Ishikawa (cell line): ENCODE measurements around the gene SLC23A2.

ENCODE experiments used
- EP300 ChIP-seq: IDR thresholded peaks from 2 replicates; pipeline ENCODE4 v1.6.1; 2012; ENCODE audit warnings: borderline replicate concordance
- FOXM1 ChIP-seq: IDR thresholded peaks from 2 replicates; pipeline ENCODE4 v1.6.1; 2012; ENCODE audit warnings: low read depth, borderline replicate concordance
- MAX ChIP-seq: IDR thresholded peaks from 2 replicates; pipeline ENCODE4 v1.6.1; 2012
- NFIC ChIP-seq: IDR thresholded peaks from 2 replicates; pipeline ENCODE4 v1.6.1; 2012
- RAD21 ChIP-seq: IDR thresholded peaks from 2 replicates; pipeline ENCODE4 v1.6.1; 2012; ENCODE audit warnings: low read depth
- REST ChIP-seq: IDR thresholded peaks from 2 replicates; pipeline ENCODE4 v1.6.1; 2012; ENCODE audit warnings: low read depth, mild to moderate bottlenecking
- TAF1 ChIP-seq: IDR thresholded peaks from 2 replicates; pipeline ENCODE4 v1.6.1; 2012; ENCODE audit warnings: low read depth, mild to moderate bottlenecking
- TCF12 ChIP-seq: IDR thresholded peaks from 2 replicates; pipeline ENCODE4 v1.6.1; 2012; ENCODE audit warnings: low read depth
- TEAD4 ChIP-seq: IDR thresholded peaks from 2 replicates; pipeline ENCODE4 v1.6.1; 2012
- USF1 ChIP-seq: IDR thresholded peaks from 2 replicates; pipeline ENCODE4 v1.6.1; 2012
- YY1 ChIP-seq: IDR thresholded peaks from 2 replicates; pipeline ENCODE4 v1.6.1; 2012; ENCODE audit warnings: low read depth
- ZBTB7A ChIP-seq: IDR thresholded peaks from 2 replicates; pipeline ENCODE4 v1.6.1; 2012; ENCODE audit warnings: low read depth

- TF ChIP-seq EP300 (no peak), RAD21 (no peak), FOXM1 (no peak), TCF12 (no peak), MAX (no peak), TEAD4 (no peak), REST (no peak), ZBTB7A (no peak), USF1 (no peak), TAF1 (no peak), YY1 (no peak), NFIC (no peak)
Observed at GRCh38 chr20:5044075-5044620, 42.8 kb upstream of the SLC23A2 start.
